ENCODE results near the gene FAM177A1. TPM values are rescaled to one million over a fixed set of nuclear protein-coding genes. Genes with fewer than 3 reads are reported as not detected.
"Not testable (repeated sequence)": the region's sequence is repeated elsewhere in the genome, so short reads cannot be mapped to it uniquely, and the experiment has no call there.

Gene FAM177A1
- total RNA-seq, 2 donors from 2014 or later, result 45.1 to 52.0 TPM

DNA sequence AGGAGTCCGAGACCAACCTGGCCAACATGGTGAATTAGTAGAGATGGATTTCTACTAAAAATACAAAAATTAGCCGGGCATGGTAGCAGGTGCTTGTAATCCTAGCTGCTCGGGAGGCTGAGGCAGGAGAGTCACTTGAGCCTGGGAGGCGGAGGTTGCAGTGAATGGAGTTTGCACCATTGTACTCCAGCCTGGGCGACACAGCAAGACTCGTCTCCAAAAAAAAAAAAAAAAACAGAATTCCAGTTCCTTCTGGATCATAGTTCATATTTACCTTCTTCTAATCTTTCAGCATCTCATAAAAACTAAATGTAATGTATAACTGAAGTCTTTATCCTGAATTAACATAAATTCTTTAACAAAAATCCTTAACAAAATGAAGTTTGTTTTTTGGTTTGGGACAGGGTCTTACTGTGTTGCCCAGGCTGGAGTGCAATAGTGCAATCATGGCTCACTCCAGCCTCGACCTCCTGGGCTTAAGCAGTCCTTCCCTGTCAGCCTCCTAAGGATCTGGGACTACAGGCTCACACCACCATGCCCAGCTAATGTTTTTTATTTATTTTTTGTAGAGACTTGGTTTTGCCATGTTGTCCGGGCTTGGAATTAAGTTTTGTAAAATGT is 37.6 kb downstream of the FAM177A1 start:
- H3K4me1 Mint-ChIP-seq, result no peaks in the 10 kb centered on the region
- no peak for ATAC-seq (replicated peaks)
- H3K27me3 Mint-ChIP-seq, result no peaks in the 10 kb centered on the region
- peaks cover 96% of the 10 kb centered on the region for H3K36me3 Mint-ChIP-seq (ENCODE audit: low read depth)
- no peaks in the 10 kb centered on the region for H3K9me3 Mint-ChIP-seq
- no peak overlapping the region for H3K27ac Mint-ChIP-seq
- H3K4me3 Mint-ChIP-seq, result no peak overlapping the region

GRCh38 chr14:35085441-35085840 is 39.4 kb downstream of the FAM177A1 start:
- Mint-ChIP-seq H3K9me3 (no peaks in the 10 kb centered on the region), H3K4me1 (no peaks in the 10 kb centered on the region), H3K27me3 (no peaks in the 10 kb centered on the region), H3K27ac (no peak overlapping the region), H3K36me3 (ENCODE audit: low read depth) (peaks cover 93% of the 10 kb centered on the region), H3K4me3 (no peak overlapping the region)
- no peak for ATAC-seq (replicated peaks)

GRCh38 chr14:35088514-35088913 is 42.4 kb downstream of the FAM177A1 start:
- H3K4me3 Mint-ChIP-seq, result no peak overlapping the region
- H3K27me3 Mint-ChIP-seq, result no peaks in the 10 kb centered on the region
- ATAC-seq (replicated peaks), result no peak
- peaks cover 97% of the 10 kb centered on the region for H3K36me3 Mint-ChIP-seq (ENCODE audit: low read depth)
- H3K4me1 Mint-ChIP-seq, result no peaks in the 10 kb centered on the region
- H3K27ac Mint-ChIP-seq, result no peak overlapping the region
- no peaks in the 10 kb centered on the region for H3K9me3 Mint-ChIP-seq

DNA sequence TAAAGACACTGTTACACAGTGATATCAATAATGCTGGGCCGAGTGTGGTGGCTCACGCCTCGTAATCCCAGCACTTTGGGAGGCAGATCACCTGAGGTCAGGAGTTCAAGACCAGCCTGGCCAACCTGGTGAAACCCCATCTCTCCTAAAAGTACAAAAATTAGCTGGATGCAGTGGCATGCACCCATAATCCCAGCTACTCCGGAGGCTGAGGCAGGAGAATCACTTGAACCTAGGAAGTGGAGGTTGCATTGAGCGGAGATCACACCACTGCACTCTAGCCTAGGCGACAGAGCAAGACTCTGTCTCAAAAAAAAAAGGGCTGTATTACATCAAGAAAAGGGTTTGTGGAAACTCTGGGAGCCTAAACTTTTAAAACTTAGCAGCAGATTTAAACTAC is 48.6 kb downstream of the FAM177A1 start:
- not testable (repeated sequence) for H3K4me3 Mint-ChIP-seq; H3K27me3 Mint-ChIP-seq; H3K4me1 Mint-ChIP-seq; H3K27ac Mint-ChIP-seq; H3K9me3 Mint-ChIP-seq; ATAC-seq (replicated peaks)
- peaks cover 99% of the 10 kb centered on the region for H3K36me3 Mint-ChIP-seq (ENCODE audit: low read depth)

- no peaks in the 10 kb centered on the region for H3K27me3 Mint-ChIP-seq
- no peak overlapping the region for H3K4me3 Mint-ChIP-seq
- H3K9me3 Mint-ChIP-seq, result no peaks in the 10 kb centered on the region
- no peak overlapping the region for H3K27ac Mint-ChIP-seq
- peaks cover 6% of the 10 kb centered on the region for H3K4me1 Mint-ChIP-seq
- no peak for ATAC-seq (replicated peaks)
- H3K36me3 Mint-ChIP-seq (ENCODE audit: low read depth), result peaks cover 96% of the 10 kb centered on the region
These were observed 61.8 kb downstream of the FAM177A1 start for GRCh38 chr14:35107866-35108265.

GRCh38 chr14:35112641-35113040 is 66.6 kb downstream of the FAM177A1 start:
- H3K4me3 Mint-ChIP-seq, result no peak overlapping the region
- H3K27me3 Mint-ChIP-seq, result no peaks in the 10 kb centered on the region
- H3K4me1 Mint-ChIP-seq, result peaks cover 11% of the 10 kb centered on the region
- no peak for ATAC-seq (replicated peaks)
- no peaks in the 10 kb centered on the region for H3K9me3 Mint-ChIP-seq
- peaks cover 95% of the 10 kb centered on the region for H3K36me3 Mint-ChIP-seq (ENCODE audit: low read depth)
- H3K27ac Mint-ChIP-seq, result peak overlapping the region; percentile 58

DNA sequence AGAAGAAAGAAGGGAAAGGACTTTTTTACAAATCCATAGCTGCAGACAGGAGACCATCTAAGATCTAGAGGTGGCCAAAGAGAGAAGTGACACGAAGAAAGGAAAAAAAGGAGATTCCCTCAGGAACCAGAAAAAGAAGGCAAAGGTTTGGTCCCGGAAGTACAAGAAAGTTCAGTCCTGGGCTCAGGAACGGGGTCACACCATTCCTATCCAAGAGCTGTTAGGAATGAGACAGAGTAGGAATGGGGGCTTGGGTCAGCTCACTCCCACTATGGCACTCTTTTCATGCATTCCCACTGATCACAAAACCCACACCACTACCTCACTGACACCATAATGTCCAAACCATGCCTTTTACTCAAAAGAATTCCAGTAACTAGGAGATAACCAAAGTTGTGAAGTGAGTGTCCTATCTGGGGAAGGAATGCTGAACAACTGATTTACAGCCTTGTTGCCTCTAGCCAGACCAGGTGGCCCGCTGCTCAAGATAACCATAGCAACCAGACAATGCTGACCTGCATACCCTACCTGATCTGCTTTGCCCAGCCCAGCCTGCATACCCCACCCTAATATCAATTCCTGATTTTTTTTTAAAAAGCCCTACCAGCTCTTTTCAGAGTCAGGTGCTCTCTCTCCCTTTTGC is 67.4 kb downstream of the FAM177A1 start:
- Mint-ChIP-seq H3K27ac (peak overlapping the region; percentile 58), H3K4me3 (no peak overlapping the region), H3K9me3 (no peaks in the 10 kb centered on the region), H3K4me1 (peaks cover 16% of the 10 kb centered on the region), H3K27me3 (no peaks in the 10 kb centered on the region), H3K36me3 (ENCODE audit: low read depth) (peaks cover 95% of the 10 kb centered on the region)
- no peak for ATAC-seq (replicated peaks)

GRCh38 chr14:35114036-35114435 is 68.0 kb downstream of the FAM177A1 start:
- Mint-ChIP-seq H3K27ac (no peak overlapping the region), H3K9me3 (no peaks in the 10 kb centered on the region), H3K4me3 (no peak overlapping the region), H3K36me3 (ENCODE audit: low read depth) (peaks cover 99% of the 10 kb centered on the region), H3K27me3 (no peaks in the 10 kb centered on the region), H3K4me1 (peaks cover 16% of the 10 kb centered on the region)
- no peak for ATAC-seq (replicated peaks)

GRCh38 chr14:35116242-35116641 is 70.2 kb downstream of the FAM177A1 start:
- H3K4me1 Mint-ChIP-seq, result peaks cover 26% of the 10 kb centered on the region
- no peak for ATAC-seq (replicated peaks)
- H3K36me3 Mint-ChIP-seq (ENCODE audit: low read depth), result peaks cover 99% of the 10 kb centered on the region
- H3K4me3 Mint-ChIP-seq, result no peak overlapping the region
- H3K9me3 Mint-ChIP-seq, result no peaks in the 10 kb centered on the region
- no peak overlapping the region for H3K27ac Mint-ChIP-seq
- H3K27me3 Mint-ChIP-seq, result no peaks in the 10 kb centered on the region

DNA sequence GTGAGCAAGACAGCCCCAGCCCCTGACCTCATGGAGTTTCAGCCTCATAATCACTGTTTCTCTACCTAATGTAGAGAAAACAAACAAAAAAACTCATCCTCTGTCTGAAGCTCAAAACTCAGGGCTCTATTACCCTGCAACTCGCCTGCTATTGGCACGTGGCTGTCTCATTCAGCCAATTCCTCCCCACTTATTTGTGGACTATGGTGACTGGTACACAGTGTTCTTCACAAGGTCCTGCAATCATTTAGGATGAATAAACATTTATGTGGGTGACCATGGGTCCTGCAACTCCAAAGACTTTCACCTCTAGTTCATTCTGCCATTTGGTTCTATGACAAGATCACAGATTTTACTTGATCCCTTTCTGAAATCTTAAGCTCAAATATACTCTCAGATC is 71.0 kb downstream of the FAM177A1 start:
- H3K36me3 Mint-ChIP-seq (ENCODE audit: low read depth), result peaks cover 99% of the 10 kb centered on the region
- H3K9me3 Mint-ChIP-seq, result no peaks in the 10 kb centered on the region
- no peaks in the 10 kb centered on the region for H3K27me3 Mint-ChIP-seq
- no peak for ATAC-seq (replicated peaks)
- H3K27ac Mint-ChIP-seq, result peak overlapping the region; percentile 75
- H3K4me1 Mint-ChIP-seq, result peaks cover 26% of the 10 kb centered on the region
- peak overlapping the region; percentile 7 for H3K4me3 Mint-ChIP-seq

GRCh38 chr14:35121026-35121886 is 75.2 kb downstream of the FAM177A1 start:
- H3K27ac Mint-ChIP-seq, result peak overlapping the region; percentile 100
- peak overlapping the region; percentile 99 for H3K4me3 Mint-ChIP-seq
- no peak for ATAC-seq (replicated peaks)
- peaks cover 96% of the 10 kb centered on the region for H3K36me3 Mint-ChIP-seq (ENCODE audit: low read depth)
- H3K9me3 Mint-ChIP-seq, result no peaks in the 10 kb centered on the region
- no peaks in the 10 kb centered on the region for H3K27me3 Mint-ChIP-seq
- H3K4me1 Mint-ChIP-seq, result peaks cover 38% of the 10 kb centered on the region

GRCh38 chr14:35121887-35122695 is 76.0 kb downstream of the FAM177A1 start, which contains the start of the genes PPP2R3C and PRORP:
Gene PPP2R3C, minus strand, starts transcription at chr14:35121990. Its CDS starts 31 bp downstream, at chr14:35121959.
Gene PRORP, plus strand, starts transcription at chr14:35122552. Its CDS starts 694 bp downstream, at chr14:35123246.
- H3K27ac Mint-ChIP-seq, result peak within 1 kb of the TSS; percentile 100
- H3K4me3 Mint-ChIP-seq, result peak within 1 kb of the TSS; percentile 99
- no peaks in the 10 kb centered on the region for H3K27me3 Mint-ChIP-seq
- peaks cover 39% of the 10 kb centered on the region for H3K4me1 Mint-ChIP-seq
- ATAC-seq (replicated peaks), result peak; percentile 89
- peaks cover 96% of the 10 kb centered on the region for H3K36me3 Mint-ChIP-seq (ENCODE audit: low read depth)
- no peaks in the 10 kb centered on the region for H3K9me3 Mint-ChIP-seq

- Mint-ChIP-seq H3K4me3 (peak overlapping the region; percentile 99), H3K36me3 (ENCODE audit: low read depth) (peaks cover 96% of the 10 kb centered on the region), H3K9me3 (no peaks in the 10 kb centered on the region), H3K27ac (peak overlapping the region; percentile 100), H3K27me3 (no peaks in the 10 kb centered on the region), H3K4me1 (peaks cover 38% of the 10 kb centered on the region)
- no peak for ATAC-seq (replicated peaks)
These were observed 76.8 kb downstream of the FAM177A1 start for GRCh38 chr14:35122696-35123387.

GRCh38 chr14:35123388-35123703 is 77.3 kb downstream of the FAM177A1 start:
- Mint-ChIP-seq H3K27me3 (no peaks in the 10 kb centered on the region), H3K4me3 (peak overlapping the region; percentile 99), H3K27ac (peak overlapping the region; percentile 100), H3K36me3 (ENCODE audit: low read depth) (peaks cover 96% of the 10 kb centered on the region), H3K9me3 (no peaks in the 10 kb centered on the region), H3K4me1 (peaks cover 39% of the 10 kb centered on the region)
- no peak for ATAC-seq (replicated peaks)
